Vagina (tissue), 2 donors: ENCODE results near the gene TRPV6. TPM values are rescaled to one million over a fixed set of nuclear protein-coding genes. Genes with fewer than 3 reads are reported as not detected.
A peak's percentile ranks its signal among the peaks of the same experiment; 100 is the strongest.

Experiments
- DNase-seq, 2 donors: peaks; one replicate each; pipeline ENCODE4 v3.0.0-alpha.2; 2017; ENCODE audit errors: extremely low spot score in 2 of 2
- H3K27ac ChIP-seq: fragments of 200-600 bp; sonication (generic); one replicate; pipeline ENCODE4 v1.5.1; 2019
- H3K27me3 ChIP-seq: fragments of 200-600 bp; sonication (generic); one replicate; pipeline ENCODE4 v1.5.1; 2019
- H3K36me3 ChIP-seq, 2 donors: fragments of 200-600 bp; sonication (generic); one replicate each; pipeline ENCODE4 v1.5.1; 2017 to 2019
- H3K4me1 ChIP-seq: fragments of 200-600 bp; sonication (generic); one replicate; pipeline ENCODE4 v1.5.1; 2019
- H3K4me3 ChIP-seq, 2 donors: fragments of 200-600 bp; sonication (generic); 1 replicate in 1 of 2; 2 replicates in 1 of 2; pipeline ENCODE4 v1.5.1; 2016 to 2019
- H3K9me3 ChIP-seq: fragments of 200-600 bp; sonication (generic); one replicate; pipeline ENCODE4 v1.5.1; 2019
- POLR2A ChIP-seq, 2 donors: fragments of 450-650 bp; IDR thresholded peaks; one replicate each; pipeline ENCODE4 v1.6.1; 2017; ENCODE audit warnings: antibody characterized with exemption in 2 of 2, mild to moderate bottlenecking in 2 of 2, moderate library complexity in 2 of 2
- POLR2AphosphoS5 ChIP-seq, 2 donors: sonication (generic); formaldehyde crosslinking; IDR thresholded peaks; one replicate each; pipeline ENCODE4 v1.9.0; 2017; ENCODE audit warnings: antibody characterized with exemption in 2 of 2, mild to moderate bottlenecking in 2 of 2, low read depth in 1 of 2; ENCODE audit not compliant: insufficient read depth in 1 of 2
- intact Hi-C: fragments of 100-400 bp; cut with DNase I; formaldehyde crosslinking; loops from one replicate; pipeline ENCODE4 v1.15.1; 2023
- total RNA-seq: library from RNA; depleted of rRNA; stranded (reverse); fragments of >200 nt; gene quantifications from one replicate; pipeline ENCODE4 v1.2.3, GENCODE V29; 2016
- TF ChIP-seq, protein P1 (sequence below), 3 experiments: fragments of 450-650 bp in 2 of 3; fragments of 200-600 bp in 1 of 3; sonication (generic) in 1 of 3; IDR thresholded peaks; one replicate each; pipeline ENCODE4 v1.5.1; 2017 to 2019; ENCODE audit warnings: antibody characterized with exemption in 3 of 3, mild to moderate bottlenecking in 2 of 3, moderate library complexity in 2 of 3

Gene TRPV6
- total RNA-seq, 1 donor from 2014 or later = 7.9 TPM

DNA sequence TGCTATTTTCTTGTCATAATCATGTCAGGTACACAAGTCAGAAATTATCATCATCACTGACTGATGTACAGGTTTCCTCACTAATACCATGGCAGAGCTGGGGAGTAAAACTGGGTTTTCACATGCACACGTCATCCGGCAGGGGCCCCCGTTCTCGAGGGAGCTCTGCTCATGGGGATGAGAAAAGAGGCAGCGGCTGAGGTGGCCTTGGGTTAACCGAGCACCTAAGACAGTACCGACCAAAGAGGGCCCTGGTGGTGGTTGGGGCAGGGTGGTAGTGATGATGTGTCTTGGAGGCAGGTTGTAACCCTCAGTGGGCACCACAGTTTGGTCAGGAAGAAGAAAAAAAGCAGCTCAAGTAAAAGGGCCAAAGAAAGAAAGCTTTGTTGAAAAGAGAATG, 12.1 kb upstream of the TRPV6 start:
- H3K27me3 ChIP-seq = no peaks in the 10 kb centered on the region
- no peak overlapping the region for H3K4me3 ChIP-seq
- no peaks in the 10 kb centered on the region for H3K36me3 ChIP-seq
- no peaks in the 10 kb centered on the region for H3K4me1 ChIP-seq
- intact Hi-C loops = no loop called here
- H3K9me3 ChIP-seq = no peaks in the 10 kb centered on the region
- peak; percentile 67 to 87 for DNase-seq
- H3K27ac ChIP-seq = no peak overlapping the region
- TF ChIP-seq, protein P1, sequence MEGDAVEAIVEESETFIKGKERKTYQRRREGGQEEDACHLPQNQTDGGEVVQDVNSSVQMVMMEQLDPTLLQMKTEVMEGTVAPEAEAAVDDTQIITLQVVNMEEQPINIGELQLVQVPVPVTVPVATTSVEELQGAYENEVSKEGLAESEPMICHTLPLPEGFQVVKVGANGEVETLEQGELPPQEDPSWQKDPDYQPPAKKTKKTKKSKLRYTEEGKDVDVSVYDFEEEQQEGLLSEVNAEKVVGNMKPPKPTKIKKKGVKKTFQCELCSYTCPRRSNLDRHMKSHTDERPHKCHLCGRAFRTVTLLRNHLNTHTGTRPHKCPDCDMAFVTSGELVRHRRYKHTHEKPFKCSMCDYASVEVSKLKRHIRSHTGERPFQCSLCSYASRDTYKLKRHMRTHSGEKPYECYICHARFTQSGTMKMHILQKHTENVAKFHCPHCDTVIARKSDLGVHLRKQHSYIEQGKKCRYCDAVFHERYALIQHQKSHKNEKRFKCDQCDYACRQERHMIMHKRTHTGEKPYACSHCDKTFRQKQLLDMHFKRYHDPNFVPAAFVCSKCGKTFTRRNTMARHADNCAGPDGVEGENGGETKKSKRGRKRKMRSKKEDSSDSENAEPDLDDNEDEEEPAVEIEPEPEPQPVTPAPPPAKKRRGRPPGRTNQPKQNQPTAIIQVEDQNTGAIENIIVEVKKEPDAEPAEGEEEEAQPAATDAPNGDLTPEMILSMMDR (IDR thresholded peaks at IDR 0.05) = no peak
- TF ChIP-seq POLR2AphosphoS5 (IDR thresholded peaks at IDR 0.05; ENCODE audit: insufficient read depth in 1 of 2, low read depth in 1 of 2) (no peak), POLR2A (IDR thresholded peaks at IDR 0.05) (no peak)

DNA sequence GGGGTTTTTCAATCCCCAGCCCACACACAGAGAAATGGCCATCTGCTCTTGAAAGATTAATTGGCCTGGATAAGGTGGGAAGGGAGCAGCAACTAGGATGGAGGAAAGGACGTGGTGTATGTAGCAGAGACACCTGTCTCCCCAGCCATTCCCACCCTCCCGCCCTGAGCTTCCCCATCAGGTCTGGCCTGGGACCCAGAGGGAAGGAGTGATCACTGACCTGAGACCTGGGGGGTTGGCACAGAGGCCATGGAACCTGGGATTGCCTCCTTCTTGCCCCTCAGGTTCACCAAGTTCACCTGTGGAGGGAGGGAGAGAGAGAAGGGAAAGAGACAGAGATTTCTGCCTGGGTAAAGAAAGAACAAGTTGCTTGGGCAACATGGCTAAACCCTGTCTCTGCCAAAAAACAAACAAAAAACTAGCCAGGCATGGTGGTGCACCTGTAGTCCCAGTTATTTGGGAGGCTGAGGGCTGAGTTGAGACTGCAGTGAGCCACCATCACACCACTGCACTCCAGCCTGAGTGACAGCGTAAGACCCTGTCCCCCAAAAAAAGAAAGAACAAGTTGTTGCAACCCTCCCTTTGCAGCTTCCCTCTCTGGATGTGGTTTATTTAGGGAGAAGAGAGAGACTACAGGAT, 11.3 kb upstream of the TRPV6 start:
- Histone ChIP-seq H3K27me3 (no peaks in the 10 kb centered on the region), H3K27ac (no peak overlapping the region), H3K9me3 (no peaks in the 10 kb centered on the region), H3K36me3 (no peaks in the 10 kb centered on the region), H3K4me3 (no peak overlapping the region), H3K4me1 (no peaks in the 10 kb centered on the region)
- DNase-seq = peak; percentile 64 to 79
- no peak for TF ChIP-seq POLR2AphosphoS5 (IDR thresholded peaks at IDR 0.05; ENCODE audit: insufficient read depth in 1 of 2, low read depth in 1 of 2)
- TF ChIP-seq, protein P1 (IDR thresholded peaks at IDR 0.05) = no peak
- TF ChIP-seq POLR2A (IDR thresholded peaks at IDR 0.05) = no peak
- intact Hi-C loops = no loop called here

DNA sequence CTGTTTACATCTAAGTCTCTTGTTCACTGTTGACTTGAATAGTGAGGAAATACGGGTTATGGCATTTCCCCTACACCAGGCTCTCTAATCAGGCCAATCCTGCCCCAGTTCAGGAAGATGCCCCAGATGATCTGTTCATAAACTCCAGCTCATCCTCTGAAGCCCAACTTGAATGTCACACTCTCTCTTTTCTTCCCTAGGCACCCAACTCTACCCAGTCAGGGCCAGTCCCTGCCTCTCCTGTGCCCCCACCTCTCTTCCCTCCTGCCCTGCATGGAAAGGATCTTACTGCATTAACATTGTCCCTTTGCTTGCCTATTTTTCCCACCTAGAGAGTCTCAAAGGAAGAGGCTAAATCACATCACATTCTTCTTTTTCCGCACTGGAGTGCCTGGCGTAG, 10.6 kb upstream of the TRPV6 start:
- Histone ChIP-seq H3K4me3 (no peak overlapping the region), H3K4me1 (no peaks in the 10 kb centered on the region), H3K27ac (no peak overlapping the region), H3K9me3 (no peaks in the 10 kb centered on the region), H3K36me3 (no peaks in the 10 kb centered on the region), H3K27me3 (no peaks in the 10 kb centered on the region)
- intact Hi-C loops = no loop called here
- no peak for TF ChIP-seq POLR2AphosphoS5 (IDR thresholded peaks at IDR 0.05; ENCODE audit: insufficient read depth in 1 of 2, low read depth in 1 of 2)
- TF ChIP-seq, protein P1 (IDR thresholded peaks at IDR 0.05) = no peak
- DNase-seq = peak in 1 of 2 donors; percentile 62

DNA sequence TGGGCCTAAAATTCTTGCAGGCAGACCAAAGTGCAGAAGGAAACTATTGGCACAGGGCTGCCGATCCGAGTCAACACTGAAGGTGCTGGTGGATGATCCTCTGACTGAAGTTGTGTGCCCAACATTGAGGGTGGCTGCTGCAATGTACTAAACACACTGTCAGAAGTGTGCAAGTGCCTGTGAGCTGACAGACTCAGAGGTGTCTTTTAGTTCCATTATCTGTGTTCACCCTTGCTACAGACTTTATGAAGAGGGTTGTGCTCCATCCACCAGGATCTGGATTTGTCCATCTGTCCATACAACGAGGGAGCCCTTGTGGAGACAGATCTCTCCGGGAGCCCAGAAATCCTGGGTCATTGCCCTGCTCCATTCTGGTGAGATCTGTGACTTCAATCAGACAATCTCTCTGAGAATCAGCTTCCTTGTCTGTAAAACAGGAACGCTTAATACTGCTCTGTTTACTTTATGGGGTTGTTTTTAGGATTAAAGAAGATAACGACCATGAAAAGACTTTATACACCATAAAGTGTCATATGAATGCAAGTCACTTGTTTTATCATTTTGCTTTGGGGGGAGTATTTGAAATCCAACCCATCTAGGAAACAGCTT, 9.5 kb upstream of the TRPV6 start:
- peak in 1 of 2 donors; percentile 49 for DNase-seq
- TF ChIP-seq POLR2AphosphoS5 (IDR thresholded peaks at IDR 0.05; ENCODE audit: insufficient read depth in 1 of 2, low read depth in 1 of 2) (no peak), POLR2A (IDR thresholded peaks at IDR 0.05) (no peak)
- TF ChIP-seq, protein P1 (IDR thresholded peaks at IDR 0.05) = no peak

More for the DNA sequence above, 9.5 kb upstream of the TRPV6 start:
- Histone ChIP-seq H3K27me3 (no peaks in the 10 kb centered on the region), H3K36me3 (no peaks in the 10 kb centered on the region), H3K4me1 (no peaks in the 10 kb centered on the region), H3K4me3 (no peak overlapping the region), H3K9me3 (no peaks in the 10 kb centered on the region), H3K27ac (no peak overlapping the region)
- intact Hi-C loops = no loop called here
